GM19238 (cell line): ENCODE results near the gene TBX10.

Experiments used
- DNase-seq: peaks from one replicate; pipeline ENCODE4 v3.0.0; 2011; ENCODE audit warnings: low spot score; ENCODE audit not compliant: insufficient read length

The TBX10 gene

GRCh38 chr11:67617243-67617953 lies 22.2 kb downstream of the TBX10 start:
- DNase-seq = no peak

- no peak for DNase-seq
Observed at GRCh38 chr11:67616431-67617242, 22.9 kb downstream of the TBX10 start.

- no peak for DNase-seq
Observed at GRCh38 chr11:67615728-67616430, 23.7 kb downstream of the TBX10 start.

- DNase-seq = peak; percentile 48
Observed at GRCh38 chr11:67614730-67615714, 24.5 kb downstream of the TBX10 start.

- peak; percentile 88 for DNase-seq
Observed at GRCh38 chr11:67613960-67614715, 25.4 kb downstream of the TBX10 start.

GRCh38 chr11:67613313-67613959 lies 26.1 kb downstream of the TBX10 start:
- no peak for DNase-seq

GRCh38 chr11:67612751-67613150 lies 26.8 kb downstream of the TBX10 start:
- no peak for DNase-seq

- no peak for DNase-seq
Observed at GRCh38 chr11:67611704-67612587, 27.6 kb downstream of the TBX10 start.

- DNase-seq = no peak
Observed at GRCh38 chr11:67611165-67611564, 28.4 kb downstream of the TBX10 start.

- no peak for DNase-seq
Observed at GRCh38 chr11:67610302-67610868, 29.2 kb downstream of the TBX10 start.

GRCh38 chr11:67609316-67609715 lies 30.2 kb downstream of the TBX10 start:
- DNase-seq = no peak

GRCh38 chr11:67608486-67608885 lies 31.1 kb downstream of the TBX10 start:
- no peak for DNase-seq

GRCh38 chr11:67607507-67607906 lies 32.1 kb downstream of the TBX10 start:
- no peak for DNase-seq

- DNase-seq = peak; percentile 82
Observed at GRCh38 chr11:67606492-67607295, 32.9 kb downstream of the TBX10 start, which contains the start of gene NDUFV1. TSS of gene NDUFV1 (plus strand) at chr11:67606936. CDS start at chr11:67607005, 69 bp downstream.

GRCh38 chr11:67606093-67606491 lies 33.5 kb downstream of the TBX10 start:
- DNase-seq = no peak

GRCh38 chr11:67605231-67606011 lies 34.1 kb downstream of the TBX10 start:
- no peak for DNase-seq

- DNase-seq = no peak
Observed at GRCh38 chr11:67604815-67605214, 34.7 kb downstream of the TBX10 start.
